ENCODE data around the gene TOB2.

DNA sequence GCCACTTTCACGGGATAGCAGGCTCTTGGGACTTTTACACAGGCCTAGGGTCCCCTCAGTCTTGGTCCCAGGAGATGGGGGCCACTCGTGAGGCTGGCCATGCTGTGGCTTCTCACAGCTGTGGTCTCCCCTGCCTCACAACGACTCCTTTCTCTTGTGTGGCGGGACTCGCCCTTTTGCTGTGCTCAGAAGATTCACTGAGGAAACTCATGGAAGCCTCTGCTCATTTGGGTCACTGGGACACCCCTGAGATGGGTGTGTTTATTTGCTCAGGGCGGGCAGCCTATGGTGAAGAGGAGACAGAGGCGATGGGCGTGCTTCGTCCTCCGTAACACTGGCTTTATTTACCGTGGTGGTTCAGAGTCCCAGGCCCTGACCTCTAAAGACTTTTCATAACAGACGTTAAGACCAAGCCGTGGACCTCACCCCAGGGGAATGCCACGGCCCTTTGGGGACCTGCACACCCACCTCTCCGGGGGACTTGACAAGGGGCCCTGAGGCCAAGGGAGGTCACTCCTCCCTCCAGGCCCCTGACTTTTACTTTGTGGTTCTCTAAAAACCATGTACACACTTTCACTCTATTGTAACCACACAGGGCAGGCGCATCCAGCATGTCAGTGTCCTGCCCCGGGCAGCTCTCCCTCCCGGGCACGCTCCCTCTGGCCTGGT is 49.3 kb downstream of the TOB2 start:
- no peak for TF ChIP-seq POLR2A (IDR thresholded peaks at IDR 0.05)
- TF ChIP-seq, protein P1, sequence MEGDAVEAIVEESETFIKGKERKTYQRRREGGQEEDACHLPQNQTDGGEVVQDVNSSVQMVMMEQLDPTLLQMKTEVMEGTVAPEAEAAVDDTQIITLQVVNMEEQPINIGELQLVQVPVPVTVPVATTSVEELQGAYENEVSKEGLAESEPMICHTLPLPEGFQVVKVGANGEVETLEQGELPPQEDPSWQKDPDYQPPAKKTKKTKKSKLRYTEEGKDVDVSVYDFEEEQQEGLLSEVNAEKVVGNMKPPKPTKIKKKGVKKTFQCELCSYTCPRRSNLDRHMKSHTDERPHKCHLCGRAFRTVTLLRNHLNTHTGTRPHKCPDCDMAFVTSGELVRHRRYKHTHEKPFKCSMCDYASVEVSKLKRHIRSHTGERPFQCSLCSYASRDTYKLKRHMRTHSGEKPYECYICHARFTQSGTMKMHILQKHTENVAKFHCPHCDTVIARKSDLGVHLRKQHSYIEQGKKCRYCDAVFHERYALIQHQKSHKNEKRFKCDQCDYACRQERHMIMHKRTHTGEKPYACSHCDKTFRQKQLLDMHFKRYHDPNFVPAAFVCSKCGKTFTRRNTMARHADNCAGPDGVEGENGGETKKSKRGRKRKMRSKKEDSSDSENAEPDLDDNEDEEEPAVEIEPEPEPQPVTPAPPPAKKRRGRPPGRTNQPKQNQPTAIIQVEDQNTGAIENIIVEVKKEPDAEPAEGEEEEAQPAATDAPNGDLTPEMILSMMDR (IDR thresholded peaks at IDR 0.05), result no peak

Measured in testis (tissue), 2 donors.